CD4-positive, alpha-beta T cell treated with Interleukin-10 for 1 hour (primary cell): ENCODE measurements around the gene DPEP3.
"Not testable (repeated sequence)": the region's sequence is repeated elsewhere in the genome, so short reads cannot be mapped to it uniquely, and the experiment has no call there.

Experiments
- DNase-seq: peaks from one replicate; pipeline ENCODE4 v3.0.0-alpha.2; 2020

Gene DPEP3

DNA sequence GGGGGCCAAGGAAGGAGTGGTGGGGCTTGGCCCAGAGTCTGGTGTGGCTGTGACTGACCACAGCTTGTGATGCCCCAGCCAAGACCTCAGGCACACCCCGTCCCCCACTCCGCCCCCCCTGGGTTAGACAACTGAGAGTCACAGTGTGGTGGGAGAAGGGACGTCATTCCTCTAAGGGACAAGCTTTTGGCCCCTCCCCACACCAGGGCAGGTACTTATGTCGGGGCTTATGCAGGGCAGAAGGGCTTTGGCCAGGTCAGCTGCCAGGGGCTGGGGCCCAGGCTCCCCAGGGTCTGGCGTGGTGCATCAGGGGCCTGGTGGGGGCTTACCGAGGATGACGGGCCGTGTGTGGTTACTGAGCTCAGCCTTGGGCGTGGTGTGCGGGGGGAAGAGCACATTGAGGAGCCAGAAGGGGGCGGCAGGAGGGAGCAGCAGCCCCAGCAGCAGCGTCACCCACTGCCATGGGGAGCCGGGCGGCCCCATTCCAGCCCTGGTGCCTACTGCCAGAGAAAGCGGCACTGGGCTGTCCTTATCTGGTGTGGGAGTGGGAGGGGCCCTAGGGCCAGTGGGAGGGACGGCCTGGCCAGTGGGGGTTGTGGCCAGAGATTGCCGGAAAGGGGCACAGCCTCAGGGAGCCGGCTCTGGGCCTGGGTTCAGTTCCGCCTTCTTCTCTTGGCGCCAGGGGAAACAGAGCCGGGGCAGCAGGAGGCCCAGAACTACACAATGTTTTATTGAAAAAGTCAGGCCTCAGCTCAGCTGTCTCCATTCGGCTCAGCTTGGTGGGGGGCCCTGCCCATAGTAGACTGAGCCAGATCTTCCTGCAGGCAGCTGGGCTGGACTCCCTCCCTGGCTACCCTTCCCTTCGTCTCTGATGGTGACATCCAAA is 36.4 kb downstream of the DPEP3 start, which contains the start of gene LCAT:
Gene LCAT (minus strand): TSS at position 502 of the 886 bp plus-strand sequence. CDS start 19 bp downstream, at position 483.
- DNase-seq, result no peak

DNA sequence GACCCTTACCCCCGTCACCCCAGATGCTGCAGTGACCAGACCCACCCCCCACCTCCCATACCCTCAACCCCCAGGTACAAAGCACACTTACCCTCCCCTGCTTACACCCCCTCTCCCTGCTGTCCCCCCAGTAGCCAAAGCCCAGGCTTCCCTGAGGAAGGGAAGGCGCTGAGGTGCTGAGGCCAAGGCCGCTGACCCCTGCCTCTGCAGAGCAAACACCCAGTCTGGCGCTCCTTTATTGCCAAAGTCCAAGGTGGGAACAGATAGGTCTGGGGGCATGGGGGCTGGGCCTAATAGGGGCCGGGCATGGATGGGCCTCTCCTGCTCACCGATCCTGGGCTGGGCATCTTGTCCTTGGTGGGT is 37.1 kb downstream of the DPEP3 start:
- DNase-seq, result no peak

DNA sequence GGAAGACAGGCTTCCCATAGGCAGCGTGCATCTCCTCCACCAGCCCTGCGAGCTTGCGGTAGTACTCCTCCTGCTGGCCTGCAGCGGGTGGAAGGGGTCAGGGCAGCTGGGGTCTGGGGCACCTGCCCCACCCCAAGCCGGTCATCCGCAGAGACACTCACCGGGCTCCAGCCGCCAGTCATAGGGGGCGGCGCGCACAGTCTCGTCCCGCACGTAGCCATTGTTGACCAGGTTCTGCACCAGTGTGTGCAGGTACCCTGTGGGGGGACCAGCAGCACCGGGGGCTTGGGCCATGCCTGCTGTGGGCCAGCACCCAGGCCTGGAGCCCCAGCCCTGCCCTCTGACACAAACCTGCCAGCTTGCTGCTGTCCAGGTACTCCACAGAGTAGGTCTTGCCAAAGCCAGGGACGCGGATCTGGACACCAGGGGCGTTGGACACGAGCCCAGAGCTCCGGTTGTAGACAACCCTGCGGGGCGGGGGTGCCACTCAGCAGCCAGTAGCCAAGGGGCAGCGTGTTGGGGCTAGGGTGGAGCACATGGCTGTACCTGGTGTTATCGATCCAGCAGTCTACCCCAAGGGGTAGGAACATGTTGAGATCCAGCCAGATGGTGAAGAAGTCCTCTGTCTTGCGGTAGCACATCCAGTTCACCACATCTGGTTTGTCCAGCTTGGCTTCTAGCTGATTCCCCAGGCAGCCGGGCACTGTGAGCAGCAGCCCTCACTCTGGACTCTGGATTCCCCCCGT is 37.6 kb downstream of the DPEP3 start:
- DNase-seq, result no peak

DNA sequence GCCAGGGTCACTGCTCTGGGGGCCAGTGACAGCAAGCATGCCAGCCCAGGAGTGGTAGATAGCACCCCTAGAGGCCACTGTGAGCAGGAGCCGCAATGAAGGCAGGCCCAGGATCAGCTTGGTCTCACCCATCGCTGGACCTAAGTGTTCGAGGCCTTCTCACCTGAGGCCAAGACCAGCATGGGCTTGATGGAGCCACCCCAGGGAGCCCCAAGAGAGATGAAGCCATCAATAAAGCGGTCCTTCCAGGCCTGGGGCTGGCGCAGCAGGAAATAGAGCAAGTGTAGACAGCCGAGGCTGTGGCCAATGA is 38.1 kb downstream of the DPEP3 start:
- DNase-seq, result peak; percentile 45

DNA sequence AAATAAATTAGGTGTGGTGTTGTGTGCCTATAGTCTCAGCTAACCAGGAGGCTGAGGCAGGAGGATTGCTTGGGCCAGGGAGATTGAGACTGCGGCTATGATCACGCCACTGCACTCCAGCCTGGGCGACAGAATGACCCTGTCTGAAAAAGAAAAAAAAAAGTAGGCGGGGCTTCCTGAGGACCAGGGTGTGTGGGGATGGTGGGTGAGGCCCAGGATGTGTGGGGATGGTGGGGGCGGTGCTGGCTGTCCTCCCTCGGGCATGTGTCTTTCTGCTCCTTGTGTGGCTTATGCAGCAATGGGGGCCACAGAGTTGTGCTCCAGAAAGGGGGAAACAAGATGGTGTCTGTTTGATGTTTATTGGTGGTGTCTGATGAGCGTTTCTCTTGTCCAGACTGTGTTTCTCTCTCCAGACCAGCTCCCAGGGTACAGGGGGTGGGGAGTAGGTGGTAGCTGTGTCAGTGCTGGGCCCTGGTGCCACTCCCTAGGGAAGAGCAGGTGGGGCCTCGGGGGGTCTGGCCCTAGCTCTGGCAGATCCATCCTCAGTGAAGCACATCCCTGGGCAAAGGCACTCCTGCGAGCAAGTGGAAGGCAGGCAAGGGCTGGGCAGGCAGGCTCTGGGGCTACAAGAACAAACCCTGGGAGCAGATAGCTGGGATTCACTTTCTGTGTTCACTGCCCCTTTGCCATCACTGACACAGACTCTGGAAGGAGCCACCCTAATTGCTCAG is 38.7 kb downstream of the DPEP3 start:
- DNase-seq, result no peak

DNA sequence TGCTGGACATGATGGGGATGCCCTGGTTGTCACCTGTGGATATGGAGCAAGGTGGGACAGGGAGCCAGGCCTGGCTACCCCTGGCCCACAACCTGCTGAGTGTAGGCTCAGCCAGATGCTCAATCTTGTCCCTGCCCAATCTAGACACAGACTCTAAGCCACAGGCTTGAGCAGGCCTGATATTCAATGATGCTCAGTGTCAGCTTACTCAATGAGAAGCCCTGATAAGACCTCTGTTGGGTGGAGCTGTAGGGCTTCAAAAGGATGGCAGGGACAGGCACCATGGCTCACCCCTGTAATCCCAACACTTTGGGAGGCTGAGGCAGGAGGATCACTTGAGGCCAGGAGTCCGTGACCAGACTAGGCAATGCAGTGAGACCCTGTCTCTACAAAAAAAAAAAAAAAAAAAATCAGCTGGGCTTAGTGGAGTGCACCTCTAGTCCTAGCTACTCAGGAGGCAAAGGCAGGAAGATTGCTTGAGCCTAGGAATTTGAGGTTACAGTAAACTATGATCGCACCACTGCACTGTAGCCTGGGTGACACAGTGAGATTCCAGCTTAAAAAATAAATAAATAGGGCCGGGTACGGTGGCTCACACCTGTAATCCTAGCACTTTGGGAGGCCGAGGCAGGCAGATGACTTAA is 39.7 kb downstream of the DPEP3 start:
- DNase-seq, result no peak

DNA sequence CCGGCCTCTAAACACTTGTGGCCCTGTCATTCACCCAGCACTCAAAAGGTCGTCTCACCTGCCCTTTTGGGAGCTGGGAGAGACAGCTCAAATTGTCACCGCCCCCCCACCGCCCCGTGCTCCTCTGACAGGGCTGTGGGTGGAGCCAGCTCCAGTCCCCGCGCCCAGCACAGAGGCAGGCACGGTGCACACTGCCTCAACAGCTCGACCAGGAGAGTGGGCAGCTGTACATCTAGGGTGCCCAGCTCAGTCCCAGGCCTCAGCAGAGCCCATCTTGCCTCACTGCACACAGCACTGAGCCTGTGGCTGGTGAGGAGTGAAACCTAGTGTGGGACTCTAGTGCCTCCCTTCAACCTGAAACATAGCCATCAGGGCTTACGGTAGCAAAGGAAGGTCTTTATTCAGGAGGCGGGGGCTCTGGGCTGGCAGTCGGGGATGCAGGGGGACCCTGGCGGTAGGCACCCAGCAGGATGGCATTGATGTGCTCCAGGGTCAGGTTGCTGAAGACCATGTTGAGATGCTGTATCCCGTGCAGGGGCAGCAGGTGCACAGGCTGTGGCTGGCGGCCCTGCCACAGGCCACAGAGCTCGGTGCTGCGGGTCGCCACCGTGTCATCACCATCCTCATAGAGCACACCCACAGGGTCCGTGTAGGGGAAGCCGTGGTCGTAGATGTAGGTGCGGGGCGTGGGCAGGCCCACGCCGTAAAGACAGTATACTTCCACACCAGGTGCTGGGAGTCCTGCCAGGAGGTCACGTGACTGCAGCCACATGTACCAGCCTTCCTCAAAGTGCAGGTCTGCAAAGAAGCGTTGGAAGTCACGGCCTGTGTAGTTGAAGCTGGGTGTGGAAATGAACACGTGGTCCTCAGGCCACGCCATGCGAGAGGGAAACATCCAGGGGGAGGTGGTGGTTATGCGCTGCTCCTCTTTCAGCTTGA is 40.5 kb downstream of the DPEP3 start:
- DNase-seq, result peak; percentile 41

DNA sequence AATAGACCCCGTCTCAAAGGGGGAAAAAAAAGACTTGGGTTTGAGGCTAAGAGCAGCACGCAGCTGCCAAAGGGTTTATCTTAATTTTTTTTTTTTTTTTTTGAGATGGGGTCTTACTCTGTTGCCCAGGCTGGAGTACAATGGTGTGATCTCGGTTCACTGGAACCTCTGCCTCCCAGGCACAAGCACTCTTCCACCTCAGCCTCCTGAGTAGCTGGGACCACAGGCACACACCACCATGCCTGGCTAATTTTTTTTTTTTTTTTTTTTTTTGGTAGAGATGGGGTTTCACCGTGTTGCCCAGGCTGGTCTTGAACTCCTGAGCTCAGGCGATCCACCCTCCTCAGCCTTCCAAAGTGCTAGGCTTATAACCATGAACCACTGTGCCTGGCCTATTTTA is 42.6 kb downstream of the DPEP3 start:
- DNase-seq, result not testable (repeated sequence)

DNA sequence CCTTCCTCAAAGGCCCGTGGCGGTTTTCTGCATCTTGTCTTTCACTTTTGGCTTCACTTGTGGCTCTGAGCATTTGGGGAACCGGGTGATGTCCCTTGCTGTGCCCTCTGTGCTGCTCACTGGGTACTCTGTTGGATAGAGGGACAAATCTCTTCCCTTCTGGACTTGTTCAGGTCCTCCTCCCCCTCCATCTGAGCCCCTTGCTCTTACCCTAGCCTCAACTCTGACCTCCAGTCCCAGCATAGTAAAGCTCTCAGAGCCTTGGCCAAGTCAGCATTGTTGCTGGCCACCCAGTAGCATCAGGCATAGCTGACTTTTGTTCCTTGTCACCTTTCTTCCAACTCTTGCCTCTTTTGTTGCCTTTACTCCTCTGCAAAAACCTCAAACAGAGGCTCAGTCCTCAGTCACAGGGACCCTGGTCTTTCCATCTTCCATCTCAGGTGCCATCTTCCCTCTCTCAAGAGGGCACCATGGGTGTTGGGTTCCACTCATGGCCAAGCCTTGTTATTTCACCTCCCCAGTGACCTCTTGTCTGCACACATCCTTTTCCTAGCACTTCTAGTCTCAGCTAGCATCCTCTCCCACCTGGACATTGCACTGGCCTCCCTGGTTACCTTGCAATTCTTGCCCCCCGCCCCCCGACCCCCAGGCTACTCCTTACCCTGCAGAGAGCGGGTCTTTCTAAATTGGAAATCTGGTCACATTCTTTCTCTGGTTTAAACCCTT is 43.3 kb downstream of the DPEP3 start:
- DNase-seq, result peak; percentile 85

DNA sequence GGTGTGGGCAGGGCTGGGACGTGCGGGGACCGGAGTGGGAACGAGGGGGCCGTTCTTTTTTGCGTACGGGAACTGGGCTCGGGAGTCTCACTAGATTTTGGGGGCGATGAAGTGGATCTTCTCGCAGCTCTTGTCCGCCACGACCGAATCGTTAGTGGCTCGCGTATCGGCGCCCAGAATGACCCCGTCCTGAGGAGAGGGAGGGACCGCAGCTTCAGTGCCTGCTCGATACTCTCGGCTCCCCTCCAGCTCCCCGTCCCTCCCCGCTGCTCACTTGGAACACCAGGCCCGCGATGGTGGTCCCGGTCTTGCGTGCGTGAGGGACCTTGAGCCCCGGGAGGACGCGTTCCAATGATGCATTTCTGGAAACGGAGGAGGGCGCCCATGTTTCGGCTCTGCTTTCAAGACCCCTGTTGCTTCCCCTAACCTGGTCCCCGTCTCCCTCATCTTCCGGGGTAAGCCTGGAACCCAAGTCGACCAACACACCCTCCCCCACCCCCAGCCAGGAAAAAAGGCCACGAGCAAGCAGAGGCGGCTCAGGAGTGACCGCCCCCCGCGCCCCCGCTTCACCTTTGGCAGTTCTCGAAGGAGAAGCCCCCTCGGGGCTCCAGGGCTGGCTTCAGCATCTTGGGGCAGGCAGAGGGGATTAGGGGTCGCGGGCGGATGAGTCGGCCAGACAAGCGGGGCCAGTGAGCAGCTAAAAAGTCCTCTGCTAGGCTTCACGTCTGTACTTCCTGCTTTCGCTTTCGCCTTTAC is 44.0 kb downstream of the DPEP3 start, which contains the start of gene PSMB10:
Gene PSMB10 (minus strand): TSS at position 727 of the 756 bp plus-strand sequence. CDS start 101 bp downstream, at position 626.
- DNase-seq, result no peak

DNA sequence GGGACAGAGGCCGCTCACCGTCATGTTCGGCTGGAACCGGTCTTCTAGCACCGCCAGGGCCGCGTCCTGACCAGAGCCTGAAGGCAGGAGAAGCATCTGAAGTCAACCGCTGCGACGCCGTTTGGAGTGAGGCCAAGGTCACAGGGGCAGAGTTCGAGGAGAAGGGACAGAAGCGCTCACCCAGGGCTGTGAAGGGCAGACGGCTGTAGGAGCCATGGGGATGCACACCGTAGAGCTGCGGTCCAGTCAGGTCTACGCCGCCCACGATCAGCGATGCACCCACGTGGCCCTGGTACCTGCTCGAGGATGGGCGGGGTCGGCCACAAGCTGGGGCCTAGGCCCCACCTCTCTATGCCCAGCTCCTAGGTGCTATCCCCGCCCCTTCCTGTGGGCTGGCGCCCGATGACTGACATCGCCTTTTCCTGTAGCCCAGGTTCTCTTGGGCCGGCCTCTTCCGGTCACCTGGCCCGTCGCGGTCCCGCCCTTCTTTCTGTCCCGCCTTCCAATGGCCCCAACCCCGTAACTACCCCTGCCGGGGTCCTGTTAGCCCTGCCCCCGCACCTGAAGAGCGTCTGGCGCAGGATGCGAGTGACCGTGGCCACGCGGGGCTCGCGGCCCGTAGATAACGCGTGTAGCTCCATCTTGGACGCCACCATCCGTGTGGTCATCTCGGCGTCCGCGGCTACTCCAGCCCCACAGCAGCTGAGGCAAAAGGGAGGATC is 44.7 kb downstream of the DPEP3 start:
- peak; percentile 97 for DNase-seq

DNA sequence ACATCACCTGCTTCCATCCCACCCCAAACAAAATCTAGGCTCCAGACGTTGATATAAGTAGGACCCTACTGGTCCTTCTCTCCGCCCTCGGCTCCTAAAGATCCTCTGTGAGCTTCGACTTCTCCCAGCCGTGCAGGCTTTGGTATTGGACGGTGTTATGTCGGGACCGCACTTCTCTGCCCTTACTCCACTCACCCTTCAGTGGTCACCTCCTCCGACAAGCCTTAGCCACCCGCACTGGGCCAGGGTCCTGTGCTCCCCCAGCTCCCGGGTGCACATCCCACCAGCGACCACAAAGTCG is 45.2 kb downstream of the DPEP3 start:
- DNase-seq, result no peak

DNA sequence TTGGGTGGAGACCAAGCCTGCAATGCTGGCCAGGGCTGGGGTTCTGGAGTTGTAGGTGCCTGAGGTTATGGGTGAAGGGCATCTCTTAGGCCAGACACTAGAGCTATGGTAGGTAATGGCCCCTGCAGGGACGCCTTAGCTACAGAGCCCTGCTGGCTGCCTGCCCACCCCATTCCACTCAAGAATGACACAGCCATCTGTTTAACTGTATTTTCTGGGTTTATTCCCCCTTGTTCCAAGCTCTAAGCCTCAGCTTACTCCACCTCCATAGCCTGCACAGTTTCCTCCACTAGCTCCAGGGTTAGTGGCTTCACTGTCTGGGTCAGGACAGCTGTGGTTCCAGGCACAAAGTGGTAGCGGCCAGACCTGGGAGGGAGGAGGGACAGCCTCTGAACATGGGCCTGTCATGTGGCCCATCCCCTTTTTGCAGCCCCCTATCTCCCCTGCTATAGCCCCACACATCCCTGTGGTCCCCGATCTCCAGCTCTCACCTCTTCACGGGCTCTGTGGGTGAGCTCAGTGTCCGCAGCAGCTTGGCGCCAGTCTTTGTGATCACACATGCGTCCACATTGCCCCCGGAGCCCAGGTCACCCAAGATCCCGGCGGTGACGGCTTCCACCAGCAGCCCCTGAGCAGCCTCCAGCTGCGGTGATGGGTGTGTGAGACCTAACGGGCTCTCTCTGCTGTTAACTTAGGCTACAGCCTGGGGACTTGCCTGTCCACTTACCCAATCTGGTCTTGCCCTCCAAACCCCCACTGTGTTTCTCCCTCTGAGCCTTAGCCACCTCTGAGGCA is 45.8 kb downstream of the DPEP3 start:
- no peak for DNase-seq

DNA sequence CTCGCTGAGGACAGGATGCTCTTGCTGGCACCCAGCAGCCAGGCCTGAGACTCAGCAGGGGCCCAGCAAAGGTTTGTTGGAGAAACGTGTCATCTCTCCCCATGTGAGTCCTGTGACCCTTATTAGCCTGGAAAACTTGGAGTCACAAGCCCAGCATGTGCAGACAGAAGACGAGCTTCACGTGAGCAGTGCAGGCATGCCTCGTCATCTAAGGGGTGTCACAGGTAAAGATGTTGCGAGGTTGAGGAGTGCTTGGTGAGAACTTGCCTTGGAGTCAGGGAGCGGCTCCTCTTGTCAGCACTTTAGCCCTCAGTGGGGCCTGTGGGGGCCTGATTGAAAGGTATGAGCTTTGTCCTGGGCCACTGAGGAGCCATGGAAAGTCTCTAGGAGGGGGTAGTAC is 46.5 kb downstream of the DPEP3 start:
- DNase-seq, result no peak

DNA sequence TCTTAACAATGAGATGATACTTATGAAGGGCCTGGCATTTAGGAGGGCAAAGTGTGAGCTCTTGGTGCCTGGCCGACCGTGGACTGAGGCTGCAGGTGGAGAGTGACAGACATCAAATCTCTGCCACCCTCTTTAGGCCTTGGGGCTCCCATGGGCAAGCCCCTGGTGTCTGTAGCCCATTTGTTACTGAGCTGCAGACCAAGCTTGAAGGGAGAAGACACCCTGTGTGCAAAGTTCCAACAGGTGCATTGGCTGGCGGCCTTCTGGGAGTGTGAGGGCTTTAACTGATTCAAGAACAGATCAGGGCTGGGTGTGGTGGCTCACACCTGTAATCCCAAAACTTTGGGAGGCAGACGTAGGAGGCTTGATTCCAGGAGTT is 47.8 kb downstream of the DPEP3 start:
- no peak for DNase-seq

DNA sequence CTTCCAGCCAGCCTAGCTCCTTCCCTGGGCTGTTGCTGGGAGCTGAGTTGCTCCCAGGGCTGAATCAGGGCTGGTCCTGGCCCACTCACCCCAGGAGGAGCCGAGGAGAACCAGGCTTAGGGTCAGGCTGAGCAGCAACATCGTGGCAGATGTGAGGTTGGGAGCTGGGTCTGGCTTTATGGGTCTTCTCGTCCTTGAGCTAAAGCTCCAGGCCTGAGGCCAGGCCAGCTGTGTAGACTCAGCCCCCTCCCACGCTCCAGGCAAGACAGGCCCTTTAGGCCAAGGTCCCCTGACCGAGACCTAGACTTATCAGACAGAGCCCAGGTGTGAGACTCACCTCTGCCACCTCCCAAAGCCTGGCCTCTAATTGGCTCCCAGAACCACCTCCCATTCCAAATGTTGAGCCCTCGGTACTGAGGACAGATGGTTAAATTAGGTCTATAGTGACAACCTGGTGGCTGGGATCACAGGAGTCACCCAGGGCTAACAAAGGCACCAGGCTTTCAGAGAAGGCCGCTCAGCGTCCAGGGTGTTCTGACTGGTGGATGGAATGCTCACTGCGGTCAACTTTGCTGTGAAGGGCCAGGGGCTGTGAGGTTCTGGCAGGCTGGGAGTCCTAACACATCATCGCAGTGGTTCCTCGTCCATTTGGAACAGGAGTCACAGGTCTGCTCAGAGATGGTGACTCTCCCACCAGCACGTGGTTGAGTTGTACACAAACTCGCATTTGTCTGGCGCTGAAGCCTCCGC is 48.4 kb downstream of the DPEP3 start, which contains the start of gene CTRL:
Gene CTRL (minus strand): TSS at position 151 of the 750 bp plus-strand sequence. CDS start 10 bp downstream, at position 141.
- DNase-seq, result no peak

DNA sequence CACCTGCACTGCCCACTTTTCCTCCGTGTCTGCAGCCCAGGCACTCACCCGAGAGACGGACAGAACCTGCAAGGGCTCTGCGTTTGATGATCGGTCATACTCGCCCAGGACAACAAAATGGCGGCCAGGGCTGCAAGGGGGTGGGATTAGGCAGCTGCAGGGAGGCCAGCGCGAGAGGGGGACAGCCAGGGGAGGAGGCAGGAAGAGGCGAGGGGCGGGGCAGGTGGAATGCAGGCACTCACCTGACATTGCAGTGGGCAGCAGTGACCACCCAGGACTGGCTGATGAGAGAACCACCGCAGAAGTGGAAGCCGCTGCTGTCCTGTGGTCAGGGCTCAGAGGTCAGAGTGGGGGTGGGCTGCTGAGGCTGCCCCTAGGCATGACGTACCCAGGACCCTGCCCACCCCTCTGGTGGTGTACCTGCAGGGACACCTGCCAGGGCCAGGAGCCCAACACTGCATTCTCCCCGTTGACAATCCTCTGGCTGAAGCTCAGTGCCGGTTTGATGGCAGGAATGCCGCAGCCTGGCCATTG is 49.6 kb downstream of the DPEP3 start:
- no peak for DNase-seq

DNA sequence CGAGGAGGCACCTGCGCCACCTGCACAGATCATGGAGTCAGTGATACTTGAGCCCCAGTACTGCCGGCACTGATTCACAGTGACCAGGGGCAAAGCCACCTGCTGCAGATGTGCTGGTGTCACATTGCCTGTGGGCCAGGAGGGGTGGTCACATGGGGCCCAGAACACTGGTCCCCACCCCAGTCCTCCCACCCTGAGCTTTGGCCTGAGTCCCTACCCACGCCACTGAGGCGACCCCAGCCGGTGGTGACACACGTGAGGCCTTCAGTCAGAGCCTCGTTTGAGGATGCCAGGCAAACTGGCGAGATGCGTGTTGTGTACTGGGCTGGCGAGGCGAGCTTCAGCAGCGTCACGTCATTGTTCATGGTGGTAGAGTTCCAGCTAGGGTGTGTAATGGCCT is 50.1 kb downstream of the DPEP3 start:
- no peak for DNase-seq
